HEK293T (cell line): ENCODE measurements around the gene FUT7.

Source experiments
- ARNT ChIP-seq: fragments of 450-650 bp; IDR thresholded peaks from 2 replicates; pipeline ENCODE4 v1.6.1; 2017; ENCODE audit warnings: mild to moderate bottlenecking
- BHLHE40 ChIP-seq: fragments of 450-650 bp; IDR thresholded peaks from 2 replicates; pipeline ENCODE4 v1.6.1; 2016; ENCODE audit warnings: mild to moderate bottlenecking, moderate library complexity, borderline replicate concordance
- FOXA1 ChIP-seq: fragments of 450-650 bp; IDR thresholded peaks from 2 replicates; pipeline ENCODE4 v1.6.1; 2016; ENCODE audit warnings: mild to moderate bottlenecking
- FOXM1 ChIP-seq: fragments of 450-650 bp; IDR thresholded peaks from 2 replicates; pipeline ENCODE4 v1.6.1; 2017; ENCODE audit warnings: mild to moderate bottlenecking, borderline replicate concordance
- L3MBTL2 ChIP-seq: fragments of 450-650 bp; conservative IDR thresholded peaks from 2 replicates; pipeline ENCODE4 v1.6.1; 2016; ENCODE audit warnings: mild to moderate bottlenecking
- PKNOX1 ChIP-seq: fragments of 450-650 bp; IDR thresholded peaks from 2 replicates; pipeline ENCODE4 v1.6.1; 2016
- SP1 ChIP-seq: fragments of 450-650 bp; IDR thresholded peaks from 2 replicates; pipeline ENCODE4 v1.6.1; 2017

- no peak for TF ChIP-seq PKNOX1
- no peak for TF ChIP-seq L3MBTL2
- TF ChIP-seq FOXM1 = no peak
- TF ChIP-seq BHLHE40 = no peak
- no peak for TF ChIP-seq SP1
- TF ChIP-seq FOXA1 = no peak
- TF ChIP-seq ARNT = no peak
Measured at GRCh38 chr9:137026828-137027227, 5.1 kb downstream of the FUT7 start.
